Left hindlimb (tissue), 1 donor: ENCODE data around the gene OR2T2.
"Not testable (repeated sequence)": the region's sequence is repeated elsewhere in the genome, so short reads cannot be mapped to it uniquely, and the experiment has no call there.

Experiments
- DNase-seq: peaks from one replicate; pipeline ENCODE4 v3.0.0-alpha.2; 2018

The OR2T2 gene

DNA sequence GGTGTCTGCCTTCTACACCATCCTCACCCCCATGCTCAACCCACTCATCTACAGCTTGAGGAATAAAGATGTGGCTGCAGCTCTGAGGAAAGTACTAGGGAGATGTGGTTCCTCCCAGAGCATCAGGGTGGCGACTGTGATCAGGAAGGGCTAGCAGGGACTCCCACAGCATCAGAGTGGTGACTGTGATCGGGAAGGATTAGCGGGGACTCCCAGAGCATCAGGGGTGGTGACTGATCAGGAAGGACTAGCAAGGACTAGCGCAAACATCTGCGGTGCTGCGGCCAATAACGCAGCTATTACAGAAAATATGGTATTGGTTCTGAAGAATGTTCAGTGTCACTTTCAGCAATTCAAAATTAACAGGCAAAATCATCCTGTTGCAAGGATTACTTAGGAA, 8.2 kb downstream of the OR2T2 start:
- DNase-seq, result not testable (repeated sequence)

DNA sequence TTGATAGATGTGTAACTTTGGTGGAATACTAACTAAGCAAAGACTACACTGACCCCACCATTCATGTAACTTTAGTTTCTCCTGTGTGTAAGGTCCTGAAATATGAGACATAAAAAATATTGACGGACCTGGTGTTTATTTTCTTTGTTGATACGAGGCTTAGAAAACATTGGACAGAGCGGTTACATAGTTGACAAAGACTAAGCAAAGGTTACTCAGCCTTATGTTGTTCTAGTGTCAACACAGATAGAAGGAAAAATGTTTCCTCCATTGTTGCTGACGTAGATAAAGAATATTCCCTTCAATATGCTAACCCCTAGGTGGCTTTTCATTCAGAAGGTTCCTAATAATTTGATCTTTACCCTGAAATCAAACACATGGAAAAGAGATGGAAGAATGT, 9.6 kb downstream of the OR2T2 start:
- not testable (repeated sequence) for DNase-seq

DNA sequence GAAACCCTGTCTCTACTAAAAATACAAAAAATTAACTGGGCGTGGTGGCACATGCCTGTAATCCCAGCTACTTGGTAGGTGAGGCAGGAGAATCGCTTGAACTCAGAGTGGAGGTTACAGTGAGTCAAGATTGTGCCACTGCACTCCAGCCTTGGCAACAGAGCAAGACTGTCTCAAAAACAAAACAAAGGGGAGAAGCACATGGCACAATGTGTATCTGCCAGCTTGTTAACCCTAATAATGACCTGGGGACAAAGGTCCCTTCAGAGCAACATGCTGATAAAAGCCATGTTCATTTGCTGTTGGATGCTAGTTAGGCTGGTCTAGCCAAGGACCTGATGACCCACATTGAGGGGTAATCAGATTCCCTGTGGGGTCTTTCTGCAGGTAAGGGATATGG, 11.2 kb downstream of the OR2T2 start:
- not testable (repeated sequence) for DNase-seq

DNA sequence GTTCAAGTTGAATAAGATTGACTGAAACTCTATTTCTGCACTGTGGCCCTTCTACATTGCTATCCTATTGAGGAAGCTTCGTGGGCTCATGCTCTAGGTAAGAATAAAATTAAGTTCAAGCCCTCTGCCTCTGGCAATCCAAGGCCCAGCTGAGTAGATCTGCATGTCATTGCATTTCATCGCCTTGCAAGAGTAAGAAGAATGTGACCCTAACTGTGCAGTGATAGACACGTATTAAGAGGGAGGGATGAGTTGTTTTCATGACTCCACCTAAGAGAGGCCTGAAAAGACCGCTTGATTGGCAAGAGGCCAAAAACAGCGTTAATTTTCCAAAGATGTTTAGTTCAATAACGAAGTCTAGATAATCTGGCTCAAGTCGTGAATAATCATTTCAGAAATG, 13.7 kb downstream of the OR2T2 start:
- not testable (repeated sequence) for DNase-seq

DNA sequence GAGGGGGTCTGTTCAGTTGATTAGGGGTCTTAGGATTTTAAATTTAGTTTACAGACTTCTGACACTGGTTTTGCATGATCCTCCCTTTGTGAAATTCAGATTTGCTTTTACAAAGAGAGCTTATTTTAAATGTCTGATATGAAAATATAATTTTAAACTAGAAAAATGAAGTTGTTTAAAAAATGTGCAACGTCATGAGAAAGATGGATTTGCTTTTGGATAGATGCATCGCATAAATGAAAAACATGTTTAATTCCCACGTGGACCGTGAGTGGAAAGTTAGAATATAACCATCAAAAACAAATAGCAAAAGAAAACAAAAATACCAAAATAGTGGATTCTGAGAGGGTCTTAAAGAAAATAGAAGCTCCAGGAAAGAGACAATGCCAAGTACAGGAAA, 25.7 kb downstream of the OR2T2 start:
- DNase-seq, result no peak

DNA sequence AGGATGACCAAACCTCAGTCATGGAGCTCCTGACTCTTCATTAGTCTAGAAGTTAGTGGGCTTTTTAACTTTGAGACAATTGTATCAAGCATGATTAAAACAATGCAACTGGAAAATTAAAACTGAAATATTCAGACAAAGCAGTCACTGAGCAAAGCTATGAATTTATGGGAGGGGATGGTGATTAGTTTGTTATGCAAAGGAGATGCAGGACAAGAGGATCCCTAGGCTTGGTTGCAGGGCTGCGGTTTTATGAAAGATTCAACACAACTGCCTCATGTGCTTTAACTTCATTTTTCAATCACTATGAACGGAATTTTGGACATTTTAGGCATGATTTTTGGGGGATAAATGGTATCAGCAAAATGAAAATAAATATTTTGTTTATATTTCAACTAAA, 26.7 kb downstream of the OR2T2 start:
- not testable (repeated sequence) for DNase-seq

DNA sequence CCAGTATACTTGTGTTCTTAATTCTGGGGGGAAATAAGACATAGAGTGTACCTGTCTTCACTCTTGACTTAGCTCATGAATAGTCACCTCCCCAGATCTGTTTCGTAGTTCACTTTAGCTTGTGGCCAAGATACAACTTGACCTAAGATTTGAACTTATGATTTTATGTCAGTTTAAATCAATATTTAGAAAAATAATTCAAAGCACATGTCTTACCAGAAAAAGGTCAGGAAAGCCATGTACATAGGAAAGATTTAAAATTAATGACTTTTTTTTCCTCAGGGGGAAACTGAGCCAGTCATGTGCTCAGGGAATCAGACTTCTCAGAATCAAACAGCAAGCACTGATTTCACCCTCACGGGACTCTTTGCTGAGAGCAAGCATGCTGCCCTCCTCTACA, 27.6 kb downstream of the OR2T2 start, which contains the start of gene OR2T3:
Gene OR2T3 (plus strand): TSS at position 301 of the 400 bp plus-strand sequence. CDS start 0 bp downstream, at position 301.
- DNase-seq, result not testable (repeated sequence)

DNA sequence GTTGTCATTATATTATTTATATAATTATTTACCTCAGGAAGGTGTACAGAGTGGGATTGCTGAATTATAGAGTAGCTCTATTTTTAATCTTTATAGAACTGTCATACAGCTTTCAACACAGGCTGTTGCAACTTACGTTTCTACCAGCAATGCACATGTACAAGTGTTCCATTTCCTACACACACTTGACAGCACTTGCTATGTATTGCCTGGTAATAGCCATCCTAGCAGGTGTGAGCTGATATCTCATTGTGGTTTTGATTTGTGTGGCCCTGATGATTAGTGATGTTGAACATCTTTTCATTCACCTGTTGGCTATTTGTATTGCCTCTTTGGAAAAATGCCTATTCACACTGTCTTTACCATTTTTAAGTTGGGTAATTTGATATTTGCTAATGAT, 30.2 kb downstream of the OR2T2 start:
- DNase-seq, result not testable (repeated sequence)

DNA sequence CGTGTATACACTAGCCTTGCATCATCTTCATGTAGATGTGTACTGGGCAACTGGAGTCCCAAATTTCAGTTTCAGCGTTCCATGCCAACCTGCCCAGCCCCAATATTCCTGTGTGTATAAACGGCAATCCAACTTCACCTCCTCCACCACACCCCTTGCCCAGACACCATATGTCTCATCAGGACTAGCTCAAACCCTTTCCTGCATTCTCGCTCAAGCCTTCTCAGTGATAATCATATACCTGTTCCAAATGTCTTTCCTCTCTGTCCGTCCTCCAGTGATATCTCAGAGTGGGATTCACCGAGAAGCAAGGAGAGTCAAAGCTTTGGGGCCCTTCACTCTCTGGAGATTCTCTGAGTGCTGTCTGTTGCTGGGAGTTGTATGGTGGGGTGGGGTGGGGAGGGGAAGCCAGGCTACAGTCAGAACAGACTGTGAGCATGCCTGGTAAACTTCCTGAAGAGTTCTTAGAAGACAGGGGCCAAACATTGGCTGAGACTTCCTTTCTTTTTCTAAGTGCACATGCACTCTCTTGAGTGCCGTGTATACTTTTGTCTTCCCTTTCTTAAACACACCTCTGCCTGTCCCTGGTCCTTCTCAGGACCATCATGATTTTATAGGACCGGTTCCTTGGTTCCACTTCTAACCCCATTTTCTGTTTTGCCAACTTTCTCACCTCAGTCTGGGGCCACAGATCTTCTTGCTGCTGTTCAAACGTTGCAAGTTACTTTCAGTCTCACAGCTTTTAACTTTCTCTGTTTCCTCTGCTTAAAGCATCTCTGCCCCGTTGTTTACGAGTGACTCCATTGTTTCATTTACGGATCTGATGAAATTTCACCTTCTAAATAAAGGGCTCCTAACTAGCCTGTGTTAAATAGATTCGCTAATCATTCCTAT, 36.5 kb downstream of the OR2T2 start:
- DNase-seq, result not testable (repeated sequence)

DNA sequence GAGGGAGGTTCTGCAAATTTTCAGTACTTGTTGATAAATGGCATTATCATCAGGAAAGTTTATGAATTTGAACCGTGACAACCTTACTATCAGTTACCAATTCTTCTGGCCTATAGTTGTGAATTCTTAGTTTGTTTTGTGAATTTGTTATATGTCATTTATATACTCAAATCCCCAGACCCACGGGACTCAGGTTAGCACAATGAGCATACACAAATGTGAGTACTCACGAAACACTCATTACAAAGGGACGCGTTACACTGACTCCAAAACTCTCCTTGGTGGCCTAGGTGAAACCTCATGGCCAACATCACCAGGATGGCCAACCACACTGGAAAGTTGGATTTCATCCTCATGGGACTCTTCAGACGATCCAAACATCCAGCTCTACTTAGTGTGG, 42.9 kb downstream of the OR2T2 start, which contains the start of gene OR2T5:
Gene OR2T5 (plus strand): TSS at position 301 of the 400 bp plus-strand sequence. CDS start 0 bp downstream, at position 301.
- not testable (repeated sequence) for DNase-seq

DNA sequence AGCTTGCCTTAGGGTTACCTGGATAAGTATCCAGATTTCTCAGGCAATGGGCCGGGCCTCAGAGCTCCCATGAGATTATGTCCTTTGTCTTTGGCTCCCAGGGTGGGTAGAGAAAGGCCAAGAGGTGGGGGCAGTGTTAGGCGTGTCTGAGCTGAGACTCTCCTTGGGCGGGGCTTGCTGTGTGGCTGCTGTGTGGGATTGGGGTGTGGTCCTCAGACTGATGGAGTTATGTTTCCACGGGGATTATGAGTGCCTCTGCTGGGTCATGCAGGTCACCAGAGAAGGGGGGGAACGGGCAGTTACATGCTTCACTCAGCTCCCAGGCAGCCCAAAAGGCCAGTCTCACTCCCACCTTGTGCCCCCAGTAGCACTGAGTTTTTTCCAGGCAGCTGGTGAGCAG, 51.2 kb downstream of the OR2T2 start:
- not testable (repeated sequence) for DNase-seq

DNA sequence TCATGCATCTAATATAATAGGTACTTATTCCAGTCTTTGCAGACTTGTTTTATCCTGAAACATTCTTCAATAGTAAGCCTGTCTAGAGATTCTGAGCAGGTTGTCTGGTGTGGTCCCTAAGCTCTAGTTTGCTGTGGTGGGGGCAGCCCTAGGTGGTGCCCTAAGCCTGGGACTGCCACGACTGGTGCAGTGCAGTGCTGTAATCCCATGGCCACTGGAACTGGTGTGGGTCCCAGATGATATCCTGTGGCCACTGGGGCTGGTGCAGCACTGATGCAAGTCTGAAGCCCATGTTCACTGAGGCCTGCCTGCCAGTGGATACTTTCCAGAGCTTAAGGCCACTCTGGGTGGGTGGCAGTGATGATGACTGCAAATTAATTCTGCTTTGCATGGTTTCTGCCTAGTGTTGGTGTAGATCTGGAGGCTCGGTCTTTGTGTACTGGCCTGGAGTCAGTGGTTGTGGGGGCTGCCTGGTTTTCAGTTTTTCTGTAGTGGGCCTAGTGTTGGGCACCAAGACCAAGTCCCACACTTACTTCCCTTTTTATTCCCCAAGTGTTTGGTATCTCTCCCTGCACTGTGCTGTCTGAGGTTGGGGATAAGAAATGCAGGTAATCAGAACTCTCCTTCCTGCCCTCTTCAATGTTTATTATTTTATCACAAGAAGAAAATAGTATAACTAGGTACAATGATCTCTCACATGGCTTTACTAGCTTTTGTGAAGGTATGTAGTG, 55.0 kb downstream of the OR2T2 start:
- not testable (repeated sequence) for DNase-seq
